ENCODE measurements around the gene CASP7. TPM values are rescaled to one million over a fixed set of nuclear protein-coding genes. Genes with fewer than 3 reads are reported as not detected.

CASP7 gene
- total RNA-seq = 19.1 and 21.4 TPM in 2 replicates

DNA sequence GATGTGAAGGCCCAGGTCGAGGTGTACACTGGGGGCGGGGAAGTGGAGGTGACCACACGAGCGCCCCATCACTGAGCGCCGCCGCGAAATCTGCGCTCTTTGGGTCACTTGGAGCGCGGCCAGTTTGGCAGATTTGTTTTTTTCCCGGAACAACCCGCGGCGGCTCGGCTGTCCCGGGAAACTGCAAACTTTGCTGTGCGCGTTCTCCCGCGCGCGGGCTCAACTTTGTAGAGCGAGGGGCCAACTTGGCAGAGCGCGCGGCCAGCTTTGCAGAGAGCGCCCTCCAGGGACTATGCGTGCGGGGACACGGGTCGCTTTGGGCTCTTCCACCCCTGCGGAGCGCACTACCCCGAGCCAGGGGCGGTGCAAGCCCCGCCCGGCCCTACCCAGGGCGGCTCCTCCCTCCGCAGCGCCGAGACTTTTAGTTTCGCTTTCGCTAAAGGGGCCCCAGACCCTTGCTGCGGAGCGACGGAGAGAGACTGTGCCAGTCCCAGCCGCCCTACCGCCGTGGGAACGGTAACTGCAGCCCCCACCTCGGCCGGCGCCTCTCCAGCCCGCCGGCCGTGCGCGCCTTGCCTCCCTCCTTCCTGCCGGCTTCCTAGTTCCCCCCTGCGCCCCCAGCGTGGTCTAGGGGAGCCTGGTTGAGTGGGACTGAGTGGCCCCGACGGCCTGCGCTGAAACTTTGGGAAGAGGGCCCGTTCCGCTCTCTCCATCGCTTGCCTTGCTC lies at the start of gene CASP7:
CASP7 (plus strand) TSS at position 450 of the 727 bp plus-strand sequence. CDS start 17,582 bp downstream, outside the sequence.

GRCh38 chr10:113663908-113664307 lies 15.8 kb upstream of the CASP7 start, which contains the start of gene NRAP:
TSS of gene NRAP (minus strand) at chr10:113664041. CDS start at chr10:113663882, 159 bp downstream.

DNA sequence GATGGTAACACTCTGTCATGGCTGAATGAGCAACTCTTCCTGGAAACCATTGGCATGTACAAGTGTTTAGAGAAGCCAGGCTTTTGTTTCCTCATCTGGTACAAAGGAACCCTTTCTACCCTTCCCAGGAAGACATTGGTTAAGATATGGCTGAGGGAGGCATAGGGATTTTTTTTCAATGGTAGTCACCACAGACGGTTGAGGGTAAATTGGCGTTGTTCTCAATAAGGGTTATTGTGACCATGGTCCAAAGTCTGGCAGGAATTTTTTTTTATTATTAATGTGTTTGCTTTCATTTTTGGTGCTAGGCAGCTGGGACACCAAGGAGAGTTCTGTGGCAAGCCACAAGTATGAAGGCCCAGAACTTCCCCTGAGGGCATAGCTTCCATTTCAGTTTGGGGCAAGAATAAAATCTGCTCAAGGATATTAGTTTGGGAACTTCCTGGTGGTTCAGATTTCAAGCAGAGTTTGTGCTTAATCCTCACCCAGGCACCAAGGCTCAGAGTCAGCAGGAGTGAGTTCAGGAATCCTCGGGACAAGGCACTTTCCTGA lies 71.5 kb downstream of the CASP7 start, which contains the start of gene PLEKHS1:
PLEKHS1 (plus strand) TSS at position 502 of the 552 bp plus-strand sequence. CDS start 3,596 bp downstream, outside the sequence.

Other genes with a start within 250 kb of the CASP7 start
- gene HABP2, start 126.9 kb upstream of the CASP7 start, total RNA-seq = not detected in 2 replicates
- not detected in 2 replicates for gene NRAP, start 15.9 kb upstream of the CASP7 start, total RNA-seq
- gene PLEKHS1, start 71.8 kb downstream of the CASP7 start, total RNA-seq = not detected in 2 replicates
- gene DCLRE1A, start 174.2 kb downstream of the CASP7 start, total RNA-seq = 1.6 and 2.5 TPM in 2 replicates
- 13.9 and 14.1 TPM in 2 replicates for gene NHLRC2, start 174.7 kb downstream of the CASP7 start, total RNA-seq